ENCODE results near the gene PTPRU.
"Not testable (repeated sequence)": the region's sequence is repeated elsewhere in the genome, so short reads cannot be mapped to it uniquely, and the experiment has no call there.

The PTPRU gene

DNA sequence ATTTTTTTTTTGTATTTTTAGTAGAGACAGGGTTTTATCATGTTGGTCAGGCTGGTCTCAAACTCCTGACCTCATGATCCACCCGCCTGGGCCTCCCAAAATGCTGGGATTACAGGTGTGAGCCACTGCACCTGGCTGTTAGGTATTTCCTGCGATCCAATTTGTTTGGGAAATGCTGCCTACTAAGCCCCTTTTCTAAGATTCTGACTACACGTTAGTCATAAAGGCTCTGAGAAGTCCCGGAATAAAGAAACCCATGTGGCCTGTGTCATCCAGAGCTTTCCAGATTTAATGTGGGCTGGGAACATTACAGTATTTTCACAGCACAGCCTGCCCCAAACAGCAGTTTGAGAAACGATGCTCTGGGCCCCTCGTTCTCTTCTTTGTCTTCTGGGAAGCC lies 14.1 kb upstream of the PTPRU start:
- DNase-seq, ATAC-seq: not testable (repeated sequence)

DNA sequence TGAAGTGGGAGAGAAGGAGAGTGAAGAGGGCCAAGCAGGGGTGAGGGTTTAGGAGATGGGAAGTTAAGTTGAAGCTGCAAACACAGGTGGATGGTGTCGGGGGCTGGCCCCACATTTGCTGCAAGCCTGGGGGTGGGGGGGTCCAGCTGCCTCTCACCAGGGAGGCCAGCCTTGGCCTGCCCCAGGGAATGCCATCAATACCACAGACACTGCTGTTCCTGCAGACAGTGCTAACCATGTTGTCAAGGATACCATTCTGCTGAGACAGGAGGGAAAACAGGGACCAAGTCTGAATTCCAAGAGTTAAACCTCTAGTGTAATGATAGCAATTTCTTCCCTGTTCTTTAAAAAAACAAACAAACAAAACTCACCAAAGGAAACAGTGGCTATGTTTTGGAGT lies 13.6 kb upstream of the PTPRU start:
- ATAC-seq (no peak), DNase-seq (no peak)

DNA sequence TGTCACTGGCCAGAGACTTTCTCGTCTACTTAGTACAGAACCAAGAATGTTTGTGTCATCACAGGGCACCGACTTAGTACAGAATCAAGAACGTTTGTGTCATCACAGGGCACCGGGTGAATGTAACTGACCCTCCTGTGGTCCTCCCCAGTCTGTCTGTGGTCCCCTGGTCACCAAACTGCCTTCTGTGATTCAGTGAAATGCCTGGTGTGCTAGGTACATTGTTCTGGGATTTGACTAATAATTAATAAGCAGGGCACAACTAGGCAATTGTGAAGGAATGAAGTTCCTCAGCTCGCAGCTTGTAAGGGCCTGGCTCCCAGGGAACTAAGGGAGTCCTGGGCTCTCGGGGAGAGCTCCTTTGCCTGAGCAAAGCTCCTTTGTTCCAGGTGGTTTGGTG lies 12.8 kb upstream of the PTPRU start:
- DNase-seq: no peak
- no peak for ATAC-seq

DNA sequence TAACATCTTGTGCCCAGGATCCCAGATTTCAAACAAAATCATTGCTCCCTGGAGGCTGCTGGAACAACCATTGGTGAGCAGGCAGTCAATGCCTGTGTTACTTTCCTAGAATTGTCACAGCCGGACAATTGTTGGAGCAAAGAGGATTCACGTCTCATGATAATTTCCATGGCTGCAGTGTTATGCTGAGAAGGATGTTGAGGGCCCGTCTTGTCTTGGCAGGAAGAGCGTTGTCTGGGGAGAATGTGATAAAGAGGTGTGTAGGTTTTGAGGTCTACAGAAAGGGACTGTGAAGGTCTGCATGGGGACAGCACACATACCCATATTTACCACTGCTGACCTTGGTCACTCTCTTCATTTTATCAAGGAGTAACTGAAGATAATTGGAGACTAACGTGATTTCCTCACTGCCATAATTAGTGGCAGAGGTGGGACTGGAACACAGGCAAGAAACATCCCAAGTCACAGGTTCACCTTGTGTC lies 11.9 kb upstream of the PTPRU start:
- ATAC-seq (no peak), DNase-seq (no peak)

DNA sequence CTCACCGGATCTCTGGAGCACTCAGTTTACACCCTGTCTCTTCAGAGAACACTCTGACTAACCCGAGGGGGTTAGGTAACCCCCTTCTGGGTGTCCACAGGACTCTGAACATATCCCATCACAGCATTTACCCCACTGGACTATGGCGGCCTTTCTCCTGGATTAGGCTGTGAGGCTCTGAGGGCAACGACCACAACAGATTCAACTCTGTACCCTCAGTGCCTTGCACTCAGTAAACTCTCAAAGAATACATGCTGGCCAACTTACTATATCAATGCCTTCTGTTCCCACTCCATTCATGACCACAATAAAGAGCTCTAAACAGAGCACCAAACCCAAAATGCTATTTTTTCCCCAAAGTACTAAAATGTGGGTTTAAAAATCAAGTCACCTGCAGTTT lies 11.0 kb upstream of the PTPRU start:
- ATAC-seq (no peak), DNase-seq (no peak)

DNA sequence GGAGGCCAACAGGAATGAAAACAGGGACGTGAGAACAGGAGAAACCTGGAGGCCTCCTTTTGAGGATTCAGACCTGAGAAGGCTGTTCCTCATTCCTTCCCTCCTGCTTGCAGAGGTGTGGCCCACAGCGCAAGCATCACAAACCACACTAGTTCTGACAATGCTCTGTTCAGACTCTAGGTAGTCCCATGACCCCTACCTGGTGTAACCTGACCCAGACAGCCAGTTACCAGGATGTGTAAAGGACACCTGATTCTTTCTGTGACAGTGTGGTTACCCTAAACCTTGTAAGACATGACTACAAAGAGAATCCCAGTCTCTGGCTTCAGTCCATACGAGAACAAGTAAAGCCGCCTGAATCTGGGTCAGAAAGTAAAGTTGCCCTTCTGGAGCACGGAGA lies 8.8 kb upstream of the PTPRU start:
- ATAC-seq: no peak

DNA sequence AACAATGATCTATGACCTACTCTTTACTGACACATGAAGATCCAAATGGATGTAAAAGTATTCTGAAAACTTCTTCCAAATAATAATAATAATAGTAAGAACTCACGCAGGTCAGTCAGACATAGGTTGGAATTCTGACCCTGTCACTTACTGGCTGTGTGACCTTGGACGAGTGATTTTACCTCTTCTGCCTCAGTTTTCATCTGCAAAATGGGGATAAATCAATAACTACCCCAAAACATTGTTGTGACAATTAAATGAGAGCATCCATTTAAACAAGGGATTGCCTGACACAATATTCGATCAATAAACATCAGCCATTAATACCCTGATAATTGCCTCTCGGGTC lies 6.1 kb upstream of the PTPRU start:
- DNase-seq: no peak
- ATAC-seq: no peak

More for the DNA sequence above, 8.8 kb upstream of the PTPRU start:
- DNase-seq: no peak

DNA sequence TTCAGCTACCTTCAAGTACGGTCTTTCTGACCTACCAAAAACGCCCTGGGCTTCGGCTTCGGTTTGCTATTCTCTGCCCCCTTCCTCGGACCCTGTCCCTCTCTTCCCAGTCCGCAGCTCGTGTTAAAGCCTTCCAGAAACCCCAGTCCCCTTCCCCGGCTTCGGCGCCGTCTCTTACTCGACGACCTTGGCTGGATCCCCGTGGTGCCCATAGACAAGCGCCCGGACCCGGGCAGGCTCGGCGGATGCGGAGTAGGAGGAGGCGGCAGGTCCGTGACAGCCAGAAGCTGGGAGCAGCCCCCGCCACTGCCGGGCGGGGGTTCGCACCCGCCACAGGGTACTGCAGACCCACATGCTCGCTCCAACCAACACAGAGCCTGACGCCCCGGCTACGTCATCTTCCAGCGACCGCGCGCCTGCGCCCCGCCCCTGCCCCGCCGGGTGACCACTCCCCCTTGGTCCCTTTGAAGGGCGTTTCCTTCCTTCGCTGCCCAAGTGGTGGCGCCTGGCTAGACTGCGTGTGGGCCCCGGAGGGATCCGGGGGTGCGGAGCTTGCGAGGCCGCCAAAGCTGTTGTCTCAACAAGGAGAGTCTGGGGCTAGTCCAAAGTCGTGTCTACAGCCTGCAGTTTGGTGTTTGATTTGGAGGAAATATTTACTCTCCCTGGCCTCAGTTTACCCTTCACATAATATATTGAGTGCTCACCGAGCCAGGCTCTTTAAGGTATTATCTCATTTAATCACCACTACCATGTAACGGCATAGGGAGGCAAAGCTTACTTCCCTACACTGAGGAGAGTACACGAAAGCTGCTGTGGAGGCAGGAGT lies 5.6 kb upstream of the PTPRU start, which contains the start of gene MECR:
MECR (minus strand) TSS at position 382 of the 826 bp plus-strand sequence; CDS start at position 354, 28 bp downstream.
- DNase-seq (peak; percentile 98), ATAC-seq (peak; percentile 99)

DNA sequence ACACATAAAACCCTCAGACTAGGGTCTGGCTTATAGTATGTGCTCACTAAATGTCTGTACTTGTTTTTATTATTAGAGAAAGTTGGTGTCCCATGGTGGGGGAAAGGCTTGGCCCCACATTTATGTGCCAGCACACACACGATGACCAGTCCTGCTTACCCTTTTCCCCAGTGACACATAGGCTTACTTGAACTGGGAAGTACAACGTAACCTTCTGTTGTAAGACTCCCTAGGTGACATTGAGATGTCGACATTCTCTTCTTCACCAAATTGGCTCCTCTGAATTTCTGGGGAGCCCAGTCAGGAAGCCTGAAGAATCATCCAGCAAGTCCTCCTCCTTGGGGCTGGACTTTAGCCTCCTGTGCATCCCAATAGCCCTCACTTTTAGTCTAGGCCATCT lies 3.9 kb upstream of the PTPRU start:
- ATAC-seq: no peak
- no peak for DNase-seq

DNA sequence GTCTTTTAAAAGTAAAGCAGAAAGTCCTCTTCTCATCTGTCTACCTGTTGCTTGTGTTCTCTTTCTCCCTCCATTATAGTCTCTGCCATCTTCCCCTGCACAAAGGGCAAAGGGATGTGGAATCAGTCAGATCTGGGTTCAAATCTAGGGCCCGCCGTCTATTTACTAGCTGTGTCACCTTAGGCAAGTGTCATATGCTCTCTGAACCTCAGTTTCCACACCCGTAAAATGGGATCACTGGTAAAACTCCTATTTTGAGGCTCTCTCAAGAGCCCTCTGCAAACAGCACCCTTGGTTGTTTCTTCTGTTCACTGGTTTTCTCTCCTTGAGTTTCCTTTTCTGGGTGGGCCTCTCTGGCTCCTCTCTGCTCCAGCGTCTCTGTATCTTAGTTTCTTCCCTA lies 2.6 kb upstream of the PTPRU start:
- no peak for DNase-seq
- ATAC-seq: no peak

DNA sequence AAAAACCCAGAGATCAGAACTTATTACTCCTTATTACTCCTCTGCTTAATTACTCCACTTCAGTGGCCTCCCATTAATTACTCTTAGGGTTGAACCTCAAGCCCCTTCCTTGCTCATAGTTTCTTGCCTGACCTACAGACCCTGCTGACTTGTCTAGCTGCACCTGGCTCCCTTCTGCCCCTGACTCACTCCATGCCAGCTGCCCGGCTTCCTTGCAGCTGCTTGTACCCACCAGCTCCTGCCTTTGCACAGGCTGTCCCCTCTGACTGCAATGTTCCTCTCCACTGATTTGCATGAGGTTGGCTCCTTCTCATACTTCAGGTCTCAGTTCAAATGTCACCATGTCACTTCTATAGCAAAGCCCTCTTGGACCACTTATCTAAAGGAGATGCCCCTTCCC lies 1.9 kb upstream of the PTPRU start:
- ATAC-seq (no peak), DNase-seq (no peak)

DNA sequence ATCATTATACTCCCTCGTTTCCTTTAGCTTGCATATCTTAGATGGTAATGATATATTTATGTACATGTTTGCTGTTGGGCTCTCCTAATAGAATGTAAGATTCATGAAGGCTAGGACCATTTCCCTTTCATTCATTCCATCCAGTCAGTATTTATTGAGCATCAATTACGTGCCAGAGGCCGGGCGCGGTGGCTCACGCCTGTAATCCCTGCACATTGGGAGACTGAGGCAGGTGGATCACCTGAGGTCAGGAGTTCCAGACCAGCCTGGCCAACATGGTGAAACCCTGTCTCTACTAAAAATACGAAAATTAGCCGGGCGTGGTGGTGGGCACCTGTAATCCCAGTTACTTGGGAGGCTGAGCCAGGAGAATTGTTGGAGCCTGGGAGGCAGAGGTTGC lies 1.4 kb upstream of the PTPRU start:
- DNase-seq, ATAC-seq: not testable (repeated sequence)

DNA sequence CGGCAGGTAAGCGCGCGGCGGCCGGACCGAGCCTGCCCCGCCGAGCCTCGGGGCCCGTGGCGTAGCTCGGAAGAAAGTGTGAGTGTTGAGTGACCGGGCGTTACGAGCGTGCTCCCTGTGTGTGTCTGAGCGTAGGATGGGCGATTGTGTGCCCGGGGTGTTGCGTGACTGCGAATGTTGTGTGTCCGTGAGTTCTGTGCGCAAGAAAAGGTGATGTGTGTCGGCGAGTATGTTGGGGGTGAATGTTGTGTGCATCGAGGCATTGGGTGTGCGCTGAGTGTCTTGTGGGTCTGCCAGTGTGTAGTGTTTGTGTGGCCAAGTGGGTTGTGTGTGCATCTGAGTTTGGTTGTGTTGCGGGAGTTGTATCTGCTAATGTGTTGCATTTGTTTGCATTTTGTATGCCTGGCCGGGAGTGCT lies 398 bp downstream of the PTPRU start:
- ATAC-seq (no peak), DNase-seq (no peak)

DNA sequence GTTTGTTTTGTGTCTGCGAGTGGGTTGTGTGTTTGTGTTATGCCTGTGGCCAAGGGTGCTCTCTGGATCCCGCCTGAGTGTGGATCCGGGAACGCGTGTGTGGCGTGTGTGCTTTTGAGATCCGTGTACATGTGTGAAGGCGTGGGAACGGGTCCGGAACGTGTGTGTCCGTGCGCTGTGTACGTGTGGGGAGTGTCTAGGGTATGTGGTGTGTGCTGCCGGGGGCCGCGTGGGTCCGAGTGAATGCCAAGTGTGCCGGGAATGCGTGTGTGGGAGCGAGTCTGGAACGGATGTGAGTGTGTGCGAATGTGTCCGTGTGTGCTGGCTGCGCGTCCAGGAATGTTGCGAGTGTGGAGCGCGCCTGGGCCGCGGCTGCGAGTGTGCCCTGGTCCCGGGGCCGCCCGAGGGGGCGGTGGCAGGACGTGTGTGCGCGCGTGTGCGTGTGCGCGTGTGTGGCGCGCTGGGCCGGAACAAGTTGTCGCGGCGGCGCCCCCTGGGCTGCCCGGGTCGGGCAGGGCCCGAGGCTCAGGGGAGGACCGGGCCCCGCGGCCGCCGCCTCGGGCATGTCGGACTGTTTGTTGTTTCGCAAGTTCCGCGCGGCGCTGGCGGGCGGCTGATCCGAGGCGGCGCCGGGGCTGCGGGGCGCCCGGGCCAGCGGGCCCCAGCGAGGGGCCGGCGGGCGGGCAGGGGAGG lies 953 bp downstream of the PTPRU start:
- ATAC-seq (no peak), DNase-seq (peak; percentile 16)

DNA sequence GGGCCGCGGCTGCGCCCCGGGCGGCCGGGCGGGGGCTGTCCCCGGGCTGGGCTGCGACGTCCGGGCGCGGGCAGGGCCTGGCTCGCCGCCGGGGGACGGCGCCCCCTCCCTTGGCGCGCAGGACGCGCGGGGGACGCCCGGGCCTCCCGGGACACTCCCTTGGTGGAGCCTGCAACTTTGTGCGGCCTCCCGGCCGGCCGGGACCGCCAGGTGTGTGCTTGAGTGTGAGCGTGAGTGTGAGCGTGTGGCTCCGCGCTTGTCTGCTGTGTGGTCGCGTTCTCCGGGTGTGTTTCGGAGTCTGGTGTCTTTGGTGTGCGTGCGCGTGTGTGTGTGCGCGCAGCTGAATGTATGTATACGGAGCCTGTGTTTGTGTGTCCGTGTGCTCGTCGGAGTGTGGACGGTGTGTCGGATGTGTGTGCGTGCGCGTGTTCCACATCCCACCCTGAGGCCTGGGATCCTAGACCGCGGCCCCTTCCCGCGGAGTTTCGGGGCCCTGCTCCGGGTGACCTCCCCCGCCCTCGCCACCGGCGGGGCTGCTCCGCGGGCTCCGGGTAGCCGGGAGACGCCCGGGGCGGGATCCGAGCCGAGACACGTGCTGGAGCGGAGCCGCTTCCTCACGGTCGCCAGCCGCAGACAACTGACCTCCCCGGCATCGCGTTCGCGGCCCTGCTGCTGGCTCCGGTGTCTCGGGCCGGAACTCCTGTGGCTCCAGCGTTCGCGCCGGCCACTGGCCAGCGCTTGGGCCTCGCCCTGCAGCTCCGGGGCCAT lies 1.7 kb downstream of the PTPRU start:
- ATAC-seq (no peak), DNase-seq (peak; percentile 13)

DNA sequence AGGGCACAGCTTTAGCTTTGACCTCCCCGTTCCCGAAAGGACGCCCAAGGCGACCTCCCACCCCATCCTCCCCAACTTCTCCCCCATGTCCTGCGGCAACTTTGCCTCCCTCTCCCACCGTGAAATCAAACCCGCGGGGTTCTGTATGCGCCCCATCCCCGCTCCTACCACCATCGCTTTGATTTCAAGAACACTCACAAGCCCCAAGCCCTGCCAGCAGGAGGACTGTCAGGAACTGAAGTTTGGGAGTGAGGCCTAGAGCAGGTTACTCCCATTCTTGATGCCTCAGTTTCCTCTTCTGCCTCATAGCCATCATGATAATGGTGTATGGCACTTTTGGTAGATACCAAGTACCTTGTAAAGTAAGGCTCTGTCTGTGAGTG lies 2.3 kb downstream of the PTPRU start:
- ATAC-seq (no peak), DNase-seq (no peak)

DNA sequence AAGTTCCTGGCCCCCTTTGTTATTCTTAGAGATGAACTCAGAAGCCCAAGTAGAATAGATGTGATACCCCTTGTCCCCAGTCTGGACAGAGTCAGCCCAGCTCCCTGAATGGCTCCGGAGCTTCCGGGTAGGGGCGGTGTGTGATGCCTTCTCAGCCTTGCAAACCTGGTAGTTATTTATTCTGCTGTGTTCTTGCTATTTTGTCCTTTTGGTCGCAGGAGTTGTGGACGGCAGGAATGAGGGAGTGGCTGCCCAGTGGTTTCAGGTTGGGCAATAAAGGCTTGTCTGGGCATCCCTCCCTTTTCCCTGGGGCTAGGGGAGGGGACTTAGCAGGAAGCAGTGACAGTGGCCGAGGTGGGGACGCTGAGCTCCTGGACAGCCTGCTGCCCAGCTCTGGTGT lies 2.8 kb downstream of the PTPRU start:
- ATAC-seq (no peak), DNase-seq (no peak)

DNA sequence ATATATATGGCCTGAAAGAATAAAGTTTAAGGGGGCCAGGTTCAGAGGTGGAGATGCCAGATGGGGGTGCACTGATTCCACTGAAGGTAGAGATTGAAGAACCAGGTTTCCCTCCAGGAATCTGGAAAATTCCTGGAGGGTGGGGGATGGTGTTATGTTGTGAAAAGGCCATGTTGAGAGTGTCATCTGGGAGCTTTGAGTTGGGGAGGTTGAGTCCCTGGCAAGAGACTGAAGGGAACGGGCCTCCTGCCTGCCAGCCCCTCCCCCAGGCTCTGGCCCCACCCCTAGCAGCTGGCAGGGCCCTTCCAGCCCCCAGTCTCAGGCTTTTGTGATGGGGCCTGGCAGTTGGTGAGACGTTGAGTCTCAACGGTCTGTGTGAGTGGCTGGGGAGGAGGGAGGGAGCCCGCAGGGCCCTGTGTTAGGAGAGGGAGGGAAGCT lies 4.1 kb downstream of the PTPRU start:
- DNase-seq (no peak), ATAC-seq (no peak)

DNA sequence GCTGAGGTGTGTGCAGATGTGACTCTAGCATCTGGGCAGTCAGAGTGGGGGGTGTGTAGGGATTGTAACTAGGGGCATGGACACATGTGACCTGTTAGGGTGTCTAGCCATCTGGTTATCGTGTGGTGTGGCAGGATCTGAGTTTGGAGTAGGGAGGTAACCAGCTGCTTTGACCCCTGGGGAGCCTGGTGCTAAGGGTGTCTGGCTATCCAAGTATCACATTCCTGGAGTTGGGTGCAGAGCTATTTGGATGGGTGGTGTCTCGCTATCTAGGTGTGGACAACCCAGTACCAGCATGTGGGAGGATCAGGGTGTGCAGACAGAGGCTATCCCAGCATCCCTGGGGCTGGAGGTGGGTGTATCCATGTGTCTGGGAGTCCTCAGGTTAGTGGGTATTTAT lies 4.7 kb downstream of the PTPRU start:
- ATAC-seq (no peak), DNase-seq (no peak)

DNA sequence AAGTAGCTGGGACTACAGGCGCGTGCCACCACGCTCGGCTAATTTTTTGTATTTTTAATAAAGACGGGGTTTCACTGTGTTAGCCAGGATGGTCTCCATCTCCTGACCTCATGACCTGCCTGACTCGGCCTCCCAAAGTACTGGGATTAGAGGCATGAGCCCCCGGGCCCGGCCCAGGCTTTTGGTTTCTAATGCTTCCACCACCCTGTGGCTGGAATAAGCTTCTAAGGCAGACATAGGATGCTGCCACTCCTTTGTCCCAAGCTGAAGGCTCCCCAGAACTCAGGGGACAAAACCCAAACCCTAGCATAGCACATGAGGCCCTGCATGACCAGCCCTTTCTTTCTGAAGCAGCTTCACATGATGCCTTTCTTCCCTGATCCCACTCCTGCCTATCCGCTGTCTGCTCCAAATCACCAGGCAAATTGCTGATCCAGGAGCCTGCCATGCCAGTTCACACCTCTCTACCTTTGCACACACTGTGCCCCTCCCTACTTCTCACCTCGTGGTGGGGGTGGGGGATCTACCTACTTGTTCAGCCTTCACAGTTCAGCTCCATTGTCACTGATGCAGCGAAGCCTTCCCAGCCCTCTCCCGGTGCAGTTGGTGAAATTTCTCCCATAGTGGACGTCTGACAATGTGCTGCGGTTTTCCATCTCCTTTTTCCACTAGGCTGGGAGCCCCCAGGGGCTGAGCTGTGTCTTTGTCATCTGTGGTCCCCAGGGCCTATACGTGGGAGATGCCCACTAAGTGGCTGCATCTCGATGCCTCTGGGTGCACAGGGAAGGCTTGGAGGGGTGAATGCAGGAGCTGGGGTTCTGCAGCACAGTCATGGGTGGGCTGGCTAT lies 6.9 kb downstream of the PTPRU start:
- DNase-seq: no peak
- ATAC-seq: no peak

DNA sequence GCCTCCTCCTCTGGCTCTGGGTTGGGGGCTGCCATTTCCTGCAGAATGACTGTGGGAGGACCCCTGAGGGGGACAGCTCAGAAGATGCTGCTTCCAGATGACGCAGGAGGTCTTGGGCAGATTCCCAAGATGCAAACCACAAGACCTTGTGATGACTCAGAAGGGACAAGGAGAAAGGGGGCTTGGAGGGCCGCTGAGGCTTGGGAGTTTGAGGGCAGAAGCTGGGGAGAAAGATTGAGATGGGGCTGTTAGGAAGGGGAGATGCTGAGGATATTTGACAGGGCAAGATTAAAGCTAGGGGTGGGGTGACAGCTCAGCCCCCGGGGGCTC lies 7.5 kb downstream of the PTPRU start:
- DNase-seq (no peak), ATAC-seq (no peak)

DNA sequence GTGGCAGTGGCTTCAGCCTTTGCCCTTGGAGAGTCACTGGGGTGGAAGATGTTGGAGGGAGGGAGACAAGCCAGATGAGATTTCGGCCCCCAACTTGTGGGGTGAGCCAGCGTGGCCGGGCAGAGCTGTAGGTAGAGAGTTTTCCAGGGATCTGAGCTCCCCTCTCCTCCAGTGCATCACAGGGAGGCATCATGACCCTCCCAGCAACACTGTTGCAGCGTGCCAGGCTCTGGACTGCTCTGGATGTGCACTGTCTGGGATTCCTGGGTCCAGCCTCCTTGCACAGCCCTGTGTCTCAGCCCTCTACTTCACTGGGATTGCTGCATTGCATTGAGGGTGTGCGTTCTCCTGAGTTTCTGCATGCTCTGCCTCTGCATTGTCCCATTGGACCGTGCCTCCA lies 8.9 kb downstream of the PTPRU start:
- DNase-seq (no peak), ATAC-seq (no peak)
